AG04450 (cell line): ENCODE measurements around the gene ZNF304. TPM values are rescaled to one million over a fixed set of nuclear protein-coding genes. Genes with fewer than 3 reads are reported as not detected.
"Not testable (repeated sequence)": the region's sequence is repeated elsewhere in the genome, so short reads cannot be mapped to it uniquely, and the experiment has no call there.

ENCODE experiments used
- CTCF ChIA-PET: fragments of 300-600, 350-600 bp; formaldehyde crosslinking; extraction: SDS; loops from one replicate; lab custom pipeline; 2022; ENCODE audit warnings: antibody characterized with exemption, inconsistent platforms; lab: Charles Lee
- POLR2A ChIA-PET: fragments of 350-600 bp; formaldehyde crosslinking; extraction: SDS; loops from one replicate; lab custom pipeline; 2021; ENCODE audit warnings: antibody characterized with exemption, inconsistent platforms; lab: Yijun Ruan, JAX
- DNase-seq: peaks from one replicate; pipeline ENCODE4 v3.0.0-alpha.2; 2011; ENCODE audit warnings: low read depth, low spot score
- H3K27ac ChIP-seq: one replicate; pipeline ENCODE4 v1.5.1; 2012; ENCODE audit warnings: low read depth, low read length, control low read depth
- H3K27me3 ChIP-seq: one replicate; pipeline ENCODE4 v1.6.0; 2012; ENCODE audit warnings: low read length; ENCODE audit not compliant: control insufficient read depth, insufficient read depth
- H3K4me3 ChIP-seq: 2 replicates; pipeline ENCODE4 v1.5.1; 2011; ENCODE audit warnings: mild to moderate bottlenecking, low read depth, low read length, control low read depth
- H3K9me3 ChIP-seq: 2 replicates; pipeline ENCODE4 v1.5.1; 2012; ENCODE audit warnings: low read length; ENCODE audit not compliant: control insufficient read depth, insufficient read depth
- CTCF ChIP-seq: IDR thresholded peaks from 2 replicates; pipeline ENCODE4 v1.5.1; 2011; ENCODE audit warnings: low read depth, low read length, control low read depth, inconsistent platforms
- polyA plus RNA-seq: library from polyadenylated mRNA; depleted of rRNA; stranded (reverse); fragments of >200 nt; gene quantifications from 2 replicates; pipeline ENCODE4 v1.2.3, GENCODE V29; 2011

The ZNF304 gene
- polyA plus RNA-seq, 1 experiment: 7.8 TPM

DNA sequence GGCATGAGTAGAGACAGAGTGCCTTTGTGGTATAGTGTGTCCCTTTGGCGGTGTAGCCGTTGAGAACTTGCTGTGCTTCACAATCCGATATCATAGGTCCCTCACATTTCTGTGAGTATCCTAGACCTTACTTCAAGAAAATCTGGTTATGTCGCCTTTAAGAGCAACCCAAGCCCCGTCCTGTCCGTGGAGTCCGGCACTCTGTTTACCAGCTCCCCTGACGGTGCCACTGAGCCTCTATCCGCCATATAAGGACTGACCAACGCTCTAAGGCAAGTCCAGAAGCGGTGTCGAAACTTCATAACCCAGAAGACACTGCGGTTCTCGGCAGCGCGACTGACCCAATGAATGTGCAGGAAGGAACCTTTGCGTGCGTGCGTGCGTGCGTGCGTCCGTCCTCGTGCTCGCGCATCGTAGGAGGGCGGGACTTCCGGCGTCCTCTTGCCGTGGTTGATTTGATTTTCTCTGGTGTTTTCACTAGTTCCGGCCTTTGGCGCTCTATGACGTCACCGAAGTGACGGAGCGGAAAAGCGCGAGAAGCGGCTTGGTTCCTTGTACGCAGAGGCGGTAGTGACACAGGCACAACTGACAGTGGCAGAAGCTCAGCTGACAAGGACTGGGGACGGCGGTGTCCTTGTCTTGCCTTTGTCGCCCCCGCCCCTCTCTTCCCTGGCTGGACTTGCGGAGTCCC, 12.1 kb downstream of the ZNF304 start, which contains the start of the genes TRAPPC2B and ZNF547:
Gene TRAPPC2B, plus strand, starts transcription at position 555 of the 691 bp plus-strand sequence. CDS start 1,283 bp downstream, outside the sequence.
Gene ZNF547, plus strand, starts transcription at position 555 of the 691 bp plus-strand sequence. CDS start 5,005 bp downstream, outside the sequence.
- no peak for TF ChIP-seq CTCF
- Histone ChIP-seq H3K4me3 (peak within 1 kb of the TSS; percentile 81), H3K27ac (peak within 1 kb of the TSS; percentile 92), H3K27me3 (no peaks in the 10 kb centered on the region), H3K9me3 (no peaks in the 10 kb centered on the region; the same call in 1 of the 2 replicates)
- POLR2A ChIA-PET: interaction anchor here (0.6 to 1.4 kb wide), 4 partner anchors 26 to 629 kb away, joined by 3 to 5 read pairs (median 4); partner anchors contain the start of genes ZNF548 and ZNF749
- CTCF ChIA-PET: interaction anchor here (0.9 kb wide), 1 partner anchor 12 kb away, joined by 3 read pairs; the partner anchor contains the start of gene ZNF304
- DNase-seq: peak; percentile 99

DNA sequence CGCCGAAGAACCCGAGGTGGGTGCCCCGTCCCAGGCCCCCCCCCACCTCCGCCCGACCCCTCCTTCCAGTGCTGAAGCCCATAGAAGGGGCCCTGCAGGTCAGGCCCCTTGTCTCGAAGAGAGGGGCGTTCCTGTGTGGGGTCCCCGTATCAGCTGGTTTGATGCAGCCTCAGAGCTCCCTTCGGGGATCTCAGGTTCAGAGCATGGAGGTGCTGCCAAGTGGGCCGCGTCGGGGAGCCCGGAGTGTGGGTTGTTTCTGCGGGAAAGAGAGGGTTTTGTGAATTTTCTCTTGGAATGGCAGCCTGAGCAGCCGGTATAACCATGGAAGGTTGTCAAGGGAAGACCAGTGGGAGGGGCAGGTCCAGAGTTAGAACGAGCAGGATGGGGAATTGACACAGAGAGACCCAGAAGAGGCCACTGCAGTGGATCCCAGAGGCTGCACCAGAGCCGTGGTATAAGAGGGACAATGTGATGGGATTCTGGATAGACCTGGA, 12.7 kb downstream of the ZNF304 start:
- DNase-seq: no peak
- ChIA-PET CTCF (no interaction called here), POLR2A (interaction anchor here (0.6 to 1.4 kb wide), 3 partner anchors 26 to 91 kb away, joined by 5 to 6 read pairs (median 5); partner anchors contain the start of genes ZNF548 and ZNF749)
- H3K27me3 ChIP-seq: no peaks in the 10 kb centered on the region
- H3K9me3 ChIP-seq: no peaks in the 10 kb centered on the region; the same call in 1 of the 2 replicates
- TF ChIP-seq CTCF: no peak
- peak overlapping the region; percentile 81 for H3K4me3 ChIP-seq
- peak overlapping the region; percentile 75 for H3K27ac ChIP-seq

DNA sequence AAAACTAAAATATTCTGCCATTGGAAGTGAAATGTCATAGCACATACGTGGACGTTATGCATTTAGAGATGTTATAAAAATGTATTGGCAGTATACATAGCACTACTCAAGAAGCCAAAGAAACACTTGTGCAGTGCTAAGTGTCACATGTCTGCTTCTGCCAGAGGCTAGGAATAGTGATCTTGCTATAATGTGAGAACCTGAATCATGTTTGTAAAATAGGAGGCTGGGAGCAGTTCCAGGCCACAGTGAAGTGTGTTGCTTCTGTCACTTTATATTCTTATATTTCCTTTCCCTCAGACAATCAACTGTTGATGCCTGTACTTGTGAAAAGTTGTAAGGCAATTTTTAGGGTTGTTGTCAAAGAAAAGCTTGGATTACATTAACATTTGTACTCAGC, 15.7 kb downstream of the ZNF304 start:
- DNase-seq: no peak
- no peak for TF ChIP-seq CTCF
- CTCF ChIA-PET: interaction anchor here (1.0 kb wide), 1 partner anchor 40 kb away, joined by 3 read pairs; no protein-coding TSS in a partner anchor
- Histone ChIP-seq H3K9me3 (no peaks in the 10 kb centered on the region; the same call in 1 of the 2 replicates), H3K4me3 (no peak overlapping the region), H3K27me3 (no peaks in the 10 kb centered on the region), H3K27ac (no peak overlapping the region)
- POLR2A ChIA-PET: interaction anchor here (0.6 kb wide), 1 partner anchor 380 kb away, joined by 5 read pairs; no protein-coding TSS in a partner anchor

DNA sequence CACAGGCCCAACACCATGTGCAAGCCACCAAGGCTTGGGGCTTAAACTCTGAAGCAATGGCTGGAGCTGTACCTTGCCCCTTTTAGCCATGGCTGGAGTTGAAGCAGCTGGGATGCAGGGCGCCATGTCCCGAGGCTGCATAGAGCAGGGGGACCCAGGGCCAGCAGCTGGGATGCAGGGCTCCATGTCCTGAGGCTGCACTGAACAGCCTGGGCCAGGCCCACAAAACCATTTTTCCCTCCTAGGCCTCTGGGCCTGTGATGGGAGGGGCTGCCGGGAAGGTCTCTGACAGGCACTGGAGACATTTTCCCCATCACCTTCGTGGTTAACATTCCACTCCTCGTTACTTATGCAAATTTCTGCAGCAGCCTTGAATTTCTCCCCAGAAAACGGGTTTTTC, 23.1 kb downstream of the ZNF304 start:
- Histone ChIP-seq H3K4me3 (no peak overlapping the region), H3K27me3 (no peaks in the 10 kb centered on the region), H3K9me3 (peaks cover 41% of the 10 kb centered on the region), H3K27ac (no peak overlapping the region)
- CTCF ChIA-PET: no interaction called here
- no peak for TF ChIP-seq CTCF
- no peak for DNase-seq
- POLR2A ChIA-PET: no interaction called here

DNA sequence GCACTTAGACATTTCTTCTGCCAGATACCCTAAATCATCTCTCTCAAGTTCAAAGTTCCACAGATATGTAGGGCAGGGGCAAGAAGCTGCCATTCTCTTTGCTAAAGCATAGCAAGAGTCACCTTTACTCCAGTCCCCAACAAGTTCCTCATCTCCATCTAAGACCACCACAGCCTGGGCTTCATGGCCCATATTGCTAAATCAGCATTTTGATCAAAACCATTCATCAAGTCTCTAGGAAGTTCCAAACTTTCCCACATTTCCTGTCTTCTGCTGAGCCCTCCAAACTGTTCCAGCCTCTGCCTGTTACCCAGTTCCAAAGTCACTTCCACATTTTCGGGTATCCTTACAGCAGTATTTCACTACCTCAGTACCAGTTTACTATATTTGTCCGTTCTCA, 23.6 kb downstream of the ZNF304 start:
- POLR2A ChIA-PET, DNase-seq, H3K4me3 ChIP-seq, H3K27me3 ChIP-seq, CTCF ChIA-PET, H3K27ac ChIP-seq: not testable (repeated sequence)
- H3K9me3 ChIP-seq: peaks cover 41% of the 10 kb centered on the region
